Measurements from ENCODE around the gene GPR137.

GPR137 gene

GRCh38 chr11:64264371-64264852 lies 21.2 kb upstream of the GPR137 start:
- DNase-seq: no peak

GRCh38 chr11:64265176-64266160 lies 20.2 kb upstream of the GPR137 start:
- DNase-seq: no peak

GRCh38 chr11:64266339-64266738 lies 19.3 kb upstream of the GPR137 start:
- DNase-seq: no peak

GRCh38 chr11:64267207-64267945 lies 18.3 kb upstream of the GPR137 start:
- no peak for DNase-seq

- no peak for DNase-seq
Observed at GRCh38 chr11:64268025-64268892, 17.4 kb upstream of the GPR137 start.

GRCh38 chr11:64268893-64269539 lies 16.6 kb upstream of the GPR137 start:
- no peak for DNase-seq

GRCh38 chr11:64269540-64270220 lies 16.0 kb upstream of the GPR137 start:
- peak; percentile 96 for DNase-seq

- DNase-seq: no peak
Observed at GRCh38 chr11:64275031-64275800, 10.4 kb upstream of the GPR137 start.

GRCh38 chr11:64275841-64276240 lies 9.8 kb upstream of the GPR137 start:
- DNase-seq: no peak

GRCh38 chr11:64276653-64277431 lies 8.8 kb upstream of the GPR137 start:
- DNase-seq: no peak

GRCh38 chr11:64278576-64279190 lies 7.0 kb upstream of the GPR137 start:
- no peak for DNase-seq

- no peak for DNase-seq
Observed at GRCh38 chr11:64281957-64282770, 3.5 kb upstream of the GPR137 start.

GRCh38 chr11:64283092-64283491 lies 2.6 kb upstream of the GPR137 start:
- DNase-seq: no peak

GRCh38 chr11:64284048-64284961 lies 1.3 kb upstream of the GPR137 start, which contains the start of gene BAD:
Gene BAD, minus strand, starts transcription at chr11:64284665. Its CDS starts 297 bp downstream, at chr11:64284368.
- DNase-seq: peak; percentile 91

GRCh38 chr11:64285885-64286800 lies 495 bp downstream of the GPR137 start:
- no peak for DNase-seq

- DNase-seq: no peak
Observed at GRCh38 chr11:64286801-64287159, 1.1 kb downstream of the GPR137 start.

Data from effector CD4-positive, alpha-beta T cell (primary cell).